GM23248 (cell line): ENCODE results near the gene ZMIZ1. TPM values are rescaled to one million over a fixed set of nuclear protein-coding genes. Genes with fewer than 3 reads are reported as not detected.
A peak's percentile ranks its signal among the peaks of the same experiment; 100 is the strongest.

Experiments used
- DNase-seq: peaks from one replicate; pipeline ENCODE4 v3.0.0-alpha.2; 2015
- H2AFZ ChIP-seq: fragments of 200-600 bp; sonication (generic); 2 replicates; pipeline ENCODE4 v1.6.1; 2016; ENCODE audit warnings: antibody characterized with exemption
- H3F3A ChIP-seq: fragments of 200-600 bp; sonication (generic); 2 replicates; pipeline ENCODE4 v1.6.1; 2016; ENCODE audit warnings: mild to moderate bottlenecking, antibody characterized with exemption, mixed run types; ENCODE audit not compliant: insufficient read depth
- H3K27ac ChIP-seq: fragments of 200-600 bp; sonication (generic); 2 replicates; pipeline ENCODE4 v1.5.1; 2016; ENCODE audit warnings: mild to moderate bottlenecking
- H3K27me3 ChIP-seq: fragments of 200-600 bp; sonication (generic); replicated peaks from 2 replicates; pipeline ENCODE4 v1.6.1; 2016; ENCODE audit warnings: mild to moderate bottlenecking; ENCODE audit not compliant: insufficient read depth
- H3K36me3 ChIP-seq: fragments of 200-600 bp; sonication (generic); 2 replicates; pipeline ENCODE4 v1.6.1; 2016; ENCODE audit warnings: low read depth, mild to moderate bottlenecking
- H3K4me1 ChIP-seq: fragments of 200-600 bp; sonication (generic); 2 replicates; pipeline ENCODE4 v1.6.1; 2016; ENCODE audit warnings: mild to moderate bottlenecking; ENCODE audit not compliant: insufficient read depth
- H3K4me2 ChIP-seq: fragments of 200-600 bp; sonication (generic); one replicate; pipeline ENCODE4 v1.6.1; 2016; ENCODE audit warnings: mild to moderate bottlenecking; ENCODE audit not compliant: unreplicated experiment
- H3K4me3 ChIP-seq: fragments of 200-600 bp; sonication (generic); 2 replicates; pipeline ENCODE4 v1.5.1; 2016; ENCODE audit warnings: mild to moderate bottlenecking
- H3K79me2 ChIP-seq: fragments of 200-600 bp; sonication (generic); 2 replicates; pipeline ENCODE4 v1.6.1; 2016; ENCODE audit warnings: mild to moderate bottlenecking; ENCODE audit not compliant: insufficient read depth
- H3K9ac ChIP-seq: fragments of 200-600 bp; sonication (generic); 2 replicates; pipeline ENCODE4 v1.6.1; 2016; ENCODE audit warnings: mild to moderate bottlenecking
- H3K9me2 ChIP-seq: fragments of 200-600 bp; sonication (generic); 2 replicates; pipeline ENCODE4 v1.6.1; 2016; ENCODE audit warnings: mixed run types, mild to moderate bottlenecking, moderate library complexity; ENCODE audit not compliant: insufficient read depth
- H3K9me3 ChIP-seq: fragments of 200-600 bp; sonication (generic); one replicate; pipeline ENCODE4 v1.6.1; 2017; ENCODE audit warnings: low read depth
- H4K20me1 ChIP-seq: fragments of 200-600 bp; sonication (generic); 2 replicates; pipeline ENCODE4 v1.6.0; 2016; ENCODE audit not compliant: insufficient read depth
- EZH2 ChIP-seq: fragments of 200-600 bp; sonication (generic); IDR thresholded peaks from 2 replicates; pipeline ENCODE4 v1.6.1; 2018; ENCODE audit warnings: antibody characterized with exemption, mild to moderate bottlenecking; ENCODE audit not compliant: insufficient read depth, poor library complexity, severe bottlenecking
- EZH2phosphoT487 ChIP-seq: fragments of 200-600 bp; sonication (generic); IDR thresholded peaks from 2 replicates; pipeline ENCODE4 v1.6.1; 2018; ENCODE audit warnings: antibody characterized with exemption, moderate library complexity, mild to moderate bottlenecking, low read depth; ENCODE audit not compliant: insufficient read depth
- WGBS, 2 experiments: methylation state at CpG; one replicate each; pipeline ENCODE4 v1.1.6; 2015 to 2017; ENCODE audit warnings: low lambda C conversion rate in 2 of 2, low coverage in 1 of 2; ENCODE audit errors: missing lambda C conversion rate in 2 of 2; 5-methylcytosine and 5-hydroxymethylcytosine counted together
- in situ Hi-C: fragments of 300-500 bp; cut with MboI; formaldehyde crosslinking; loops from 2 replicates; pipeline ENCODE4 v1.15.0; 2020
- polyA plus RNA-seq: library from polyadenylated mRNA; unstranded; fragments of >200 nt; fragmentation: Nextera tagmentation; extraction: Ambion mirVana; gene quantifications from 2 replicates; pipeline ENCODE4 v1.2.1, GENCODE V29; 2016
- total RNA-seq: library from RNA; depleted of rRNA; stranded (reverse); fragments of >200 nt; shearing (Covaris generic); gene quantifications from 2 replicates; pipeline ENCODE4 v1.2.3, GENCODE V29; 2014

Gene ZMIZ1
- total and polyA plus RNA-seq, 2 experiments from 2014 or later: 21.9 to 28.4 TPM

- Histone ChIP-seq H3K4me1 (peaks cover 59% of the 10 kb centered on the region), H3K36me3 (no peaks in the 10 kb centered on the region)
- WGBS, 2 experiments: 95 to 96% methylated on average over 6 of the region's 6 CpGs
Observed at GRCh38 chr10:79269443-79269842, 200.7 kb downstream of the ZMIZ1 start.

GRCh38 chr10:79269969-79270368 lies 201.2 kb downstream of the ZMIZ1 start:
- H3K36me3 ChIP-seq: no peaks in the 10 kb centered on the region
- H3F3A ChIP-seq: peaks cover 50% of the 10 kb centered on the region
- WGBS, 2 experiments: 67 to 68% methylated on average over 7 of the region's 7 CpGs
- H4K20me1 ChIP-seq: no peaks in the 10 kb centered on the region
- no peaks in the 10 kb centered on the region for H3K9me3 ChIP-seq
- H3K4me1 ChIP-seq: peaks cover 64% of the 10 kb centered on the region
- H3K9me2 ChIP-seq: no peaks in the 10 kb centered on the region
- H3K27ac ChIP-seq: peak overlapping the region; percentile 97
- H3K27me3 ChIP-seq: no peaks in the 10 kb centered on the region
- H2AFZ ChIP-seq: no peak overlapping the region
- H3K9ac ChIP-seq: no peak overlapping the region
- H3K4me2 ChIP-seq: no peak overlapping the region
- peaks cover 72% of the 10 kb centered on the region for H3K79me2 ChIP-seq
- DNase-seq: no peak
- no peak overlapping the region for H3K4me3 ChIP-seq
- in situ Hi-C loops: no loop called here
- TF ChIP-seq EZH2 (no peak), EZH2phosphoT487 (no peak)

More at GRCh38 chr10:79269443-79269842, 200.7 kb downstream of the ZMIZ1 start:
- Histone ChIP-seq H2AFZ (no peak overlapping the region), H3K27ac (peak overlapping the region; percentile 97; the same call in 1 of the 2 replicates), H3K27me3 (no peaks in the 10 kb centered on the region), H3F3A (peaks cover 48% of the 10 kb centered on the region), H4K20me1 (no peaks in the 10 kb centered on the region), H3K9ac (0 out of 2 replicates have a peak overlapping the region, but pooled peaks have one; percentile 79), H3K9me3 (no peaks in the 10 kb centered on the region), H3K9me2 (no peaks in the 10 kb centered on the region), H3K79me2 (peaks cover 78% of the 10 kb centered on the region), H3K4me3 (no peak overlapping the region), H3K4me2 (no peak overlapping the region)
- in situ Hi-C loops: no loop called here
- no peak for DNase-seq
- TF ChIP-seq EZH2phosphoT487 (no peak), EZH2 (no peak)

- H3K9me3 ChIP-seq: no peaks in the 10 kb centered on the region
- H3K27me3 ChIP-seq: no peaks in the 10 kb centered on the region
- no peak overlapping the region for H3K4me2 ChIP-seq
- peaks cover 64% of the 10 kb centered on the region for H3K4me1 ChIP-seq
- H3K9me2 ChIP-seq: no peaks in the 10 kb centered on the region
- H3K27ac ChIP-seq: peak overlapping the region; percentile 97
- no peak overlapping the region for H3K9ac ChIP-seq
- no peak for DNase-seq
- no peaks in the 10 kb centered on the region for H3K36me3 ChIP-seq
- in situ Hi-C loops: no loop called here
- no peak overlapping the region for H3K4me3 ChIP-seq
- TF ChIP-seq EZH2: no peak
- no peak for TF ChIP-seq EZH2phosphoT487
- H3K79me2 ChIP-seq: peaks cover 71% of the 10 kb centered on the region
- no peaks in the 10 kb centered on the region for H4K20me1 ChIP-seq
- peaks cover 47% of the 10 kb centered on the region for H3F3A ChIP-seq
- H2AFZ ChIP-seq: no peak overlapping the region
- 67 to 68% methylated on average over 16 of the region's 16 CpGs for WGBS, 2 experiments
Observed at GRCh38 chr10:79270466-79271246, 201.9 kb downstream of the ZMIZ1 start.

- Histone ChIP-seq H3K9ac (no peak overlapping the region), H3K9me2 (no peaks in the 10 kb centered on the region), H2AFZ (no peak overlapping the region), H3K36me3 (peaks cover under 1% of the 10 kb centered on the region; the same call in 1 of the 2 replicates), H3K27me3 (no peaks in the 10 kb centered on the region), H3K4me3 (no peak overlapping the region), H3K79me2 (peaks cover 75% of the 10 kb centered on the region), H3K4me1 (peaks cover 53% of the 10 kb centered on the region), H4K20me1 (no peaks in the 10 kb centered on the region), H3K9me3 (no peaks in the 10 kb centered on the region), H3K4me2 (no peak overlapping the region), H3K27ac (no peak overlapping the region), H3F3A (peaks cover 33% of the 10 kb centered on the region)
- TF ChIP-seq EZH2phosphoT487: no peak
- TF ChIP-seq EZH2: no peak
- DNase-seq: no peak
- in situ Hi-C loops: no loop called here
- WGBS, 2 experiments: 91 to 93% methylated on average over 13 of the region's 13 CpGs
Observed at GRCh38 chr10:79272353-79272752, 203.6 kb downstream of the ZMIZ1 start.
